Adrenal gland (tissue), 12 donors: ENCODE data around the gene MOB2. TPM values are rescaled to one million over a fixed set of nuclear protein-coding genes. Genes with fewer than 3 reads are reported as not detected.
A peak's percentile ranks its signal among the peaks of the same experiment; 100 is the strongest.

Experiments used
- DNase-seq, 7 donors: peaks; one replicate each; pipeline ENCODE4 v3.0.0-alpha.2; 2019 to 2020
- H3K27ac ChIP-seq, 5 donors: fragments of 200-600 bp; sonication (generic) in 4 of 5; 1 replicate in 3 of 5; 2 replicates in 2 of 5; pipeline versions ENCODE4 v1.5.1 to v1.8.0; 2016 to 2020; ENCODE audit warnings: mild to moderate bottlenecking in 1 of 5
- H3K27me3 ChIP-seq: fragments of 200-600 bp; 2 replicates; pipeline ENCODE4 v1.8.0; 2021
- H3K36me3 ChIP-seq, 2 donors: fragments of 200-600 bp; replicated peaks in 1 of 2; 1 replicate in 1 of 2; 2 replicates in 1 of 2; pipeline versions ENCODE4 v1.5.1 to v1.8.0; 2018 to 2022
- H3K4me1 ChIP-seq, 2 donors: fragments of 200-600 bp; replicated peaks in 1 of 2; 1 replicate in 1 of 2; 2 replicates in 1 of 2; pipeline versions ENCODE4 v1.5.1 to v1.8.0; 2018 to 2021
- H3K4me3 ChIP-seq, 4 donors: fragments of 200-600 bp; sonication (generic) in 3 of 4; one replicate each; pipeline ENCODE4 v1.5.1; 2016 to 2018
- H3K9me3 ChIP-seq, 3 donors: fragments of 200-600 bp; sonication (generic) in 1 of 3; replicated peaks in 1 of 3; 1 replicate in 2 of 3; 2 replicates in 1 of 3; pipeline versions ENCODE4 v1.5.1 to v1.8.0; 2016 to 2021
- CTCF ChIP-seq, 6 experiments: fragments of 450-650 bp in 4 of 6; fragments of 200-600 bp in 2 of 6; sonication (generic) in 1 of 6; IDR thresholded peaks; 1 replicate in 5 of 6; 2 replicates in 1 of 6; pipeline versions ENCODE4 v1.5.1 to v1.8.0; 2016 to 2021; ENCODE audit warnings: antibody characterized with exemption in 6 of 6, mild to moderate bottlenecking in 2 of 6, moderate library complexity in 1 of 6
- POLR2A ChIP-seq, 2 donors: fragments of 450-650 bp; IDR thresholded peaks; one replicate each; pipeline ENCODE4 v1.6.1; 2017; ENCODE audit warnings: antibody characterized with exemption in 2 of 2, mild to moderate bottlenecking in 2 of 2, moderate library complexity in 1 of 2
- WGBS, 4 donors: extraction: QIAGEN DNeasy Blood & Tissue Kit in 2 of 4; methylation state at CpG; one replicate each; pipeline versions ENCODE4 v1.1.5 to v1.1.7; 2013 to 2017; 5-methylcytosine and 5-hydroxymethylcytosine counted together
- intact Hi-C, 2 donors: fragments of 100-400 bp; cut with DNase I; formaldehyde crosslinking; loops; one replicate each; pipeline versions ENCODE4 v1.14.1 to v1.15.0; 2022 to 2023
- polyA plus RNA-seq, 3 donors: library from polyadenylated mRNA; stranded (reverse); fragments of 200-250 nt in 2 of 3; fragments of 350-450 nt in 1 of 3; fragmentation: Illumina TruSeq in 1 of 3; extraction: RNeasy Lipid Tissue Mini Kit (QIAGEN cat#74804) in 1 of 3; gene quantifications; one replicate each; pipeline ENCODE4 v1.2.3, GENCODE V29; 2013 to 2014
- total RNA-seq, 9 donors: library from RNA; depleted of rRNA in 4 of 9; stranded (reverse); fragments of >200 nt in 4 of 9; fragments of 120-200 nt in 1 of 9; fragmentation: NEBNext Ultra II Directional in 1 of 9; extraction: Animal tissue kit (Norgen Biotek cat#: 25700) in 1 of 9; gene quantifications; one replicate each; pipeline versions ENCODE4 v1.1.0 to v1.2.4, GENCODE V29; 2013 to 2023
- donor health status: healthy with polysubstance abuse.
- donor health status: Bipolar disorder and iron deficiency.
- donor health status: DM: yes; HTN: yes; CAD: no.
- donor health status: DM: no; HTN: no; CAD: no.
- donor health status: DM: no; HTN: no; CAD: no.
- donor health status: DM: yes; HTN: yes; CAD: no.

MOB2 gene
- total and polyA plus RNA-seq, 12 donors, result 11.2 to 43.3 (median 30.6) TPM

- H3K27ac ChIP-seq, result peak overlapping the region in 2 of 5 donors; percentile 78 to 85
- H3K4me1 ChIP-seq, result peaks cover 0 to 12% of the 10 kb centered on the region in 2 donors
- H3K4me3 ChIP-seq, result no peak overlapping the region
- intact Hi-C loops, result no loop called here
- no peaks in the 10 kb centered on the region for H3K9me3 ChIP-seq
- 61 to 66% (median 63%) methylated on average over 26 to 50 of the region's 50 CpGs for WGBS, 4 donors
- no peaks in the 10 kb centered on the region for H3K27me3 ChIP-seq
- peak in 2 of 7 donors; percentile 27 to 41 for DNase-seq
- TF ChIP-seq CTCF (IDR thresholded peaks at IDR 0.05) (no peak), POLR2A (IDR thresholded peaks at IDR 0.05) (no peak)
- H3K36me3 ChIP-seq, result no peaks in the 10 kb centered on the region
These were observed 25.4 kb downstream of the MOB2 start for GRCh38 chr11:1460986-1461825.

DNA sequence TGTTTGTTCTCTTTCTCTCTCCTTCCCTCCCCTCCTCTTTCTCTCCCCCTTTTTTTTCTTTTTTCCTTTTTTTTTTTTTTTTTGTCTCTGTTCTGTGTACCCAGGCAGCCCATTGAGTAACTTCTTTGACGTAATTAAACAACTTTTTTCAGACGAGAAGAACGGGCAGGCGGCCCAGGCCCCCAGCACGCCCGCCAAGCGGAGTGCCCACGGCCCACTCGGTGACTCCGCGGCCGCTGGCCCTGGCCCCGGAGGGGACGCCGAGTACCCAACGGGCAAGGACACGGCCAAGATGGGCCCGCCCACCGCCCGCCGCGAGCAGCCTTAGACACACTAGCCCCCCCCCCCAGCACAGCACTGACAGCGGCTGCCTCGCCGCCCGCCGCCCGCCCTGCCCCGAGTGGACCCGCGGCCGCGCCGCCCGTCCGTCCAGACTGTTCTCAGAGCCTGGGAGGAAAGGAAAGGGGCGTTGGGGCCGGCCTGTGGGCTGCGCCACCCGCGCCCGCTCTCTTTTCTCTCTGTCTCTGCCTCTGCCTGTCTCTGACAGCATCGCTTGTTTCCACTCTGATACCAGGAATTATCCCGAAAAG, 26.1 kb downstream of the MOB2 start:
- H3K27me3 ChIP-seq, result no peaks in the 10 kb centered on the region
- intact Hi-C loops, result no loop called here
- peak in 6 of 7 donors; percentile 46 to 72 (median 56) for DNase-seq
- peaks cover 0 to 16% of the 10 kb centered on the region in 2 donors for H3K4me1 ChIP-seq
- TF ChIP-seq CTCF (IDR thresholded peaks at IDR 0.05), result no peak
- no peak for TF ChIP-seq POLR2A (IDR thresholded peaks at IDR 0.05)
- H3K4me3 ChIP-seq, result no peak overlapping the region
- peak overlapping the region in 2 of 5 donors; percentile 78 to 85 for H3K27ac ChIP-seq
- WGBS, 4 donors, result 57 to 79% (median 72%) methylated on average over 25 to 44 of the region's 44 CpGs
- H3K36me3 ChIP-seq, result no peaks in the 10 kb centered on the region
- H3K9me3 ChIP-seq, result no peaks in the 10 kb centered on the region

GRCh38 chr11:1459764-1460395, 26.7 kb downstream of the MOB2 start:
- Histone ChIP-seq H3K27me3 (no peaks in the 10 kb centered on the region), H3K27ac (peak overlapping the region in 2 of 5 donors; percentile 78 to 84), H3K4me1 (peaks cover 0 to 16% of the 10 kb centered on the region in 2 donors), H3K36me3 (no peaks in the 10 kb centered on the region), H3K4me3 (no peak overlapping the region), H3K9me3 (no peaks in the 10 kb centered on the region)
- 64 to 74% (median 68%) methylated on average over 18 to 29 of the region's 29 CpGs for whole genome bisulfite sequencing, 4 donors
- intact Hi-C loops, result no loop called here
- TF ChIP-seq POLR2A (IDR thresholded peaks at IDR 0.05) (no peak), CTCF (IDR thresholded peaks at IDR 0.05) (no peak)
- no peak for DNase-seq

- H3K36me3 ChIP-seq, result no peaks in the 10 kb centered on the region
- peaks cover 0 to 16% of the 10 kb centered on the region in 2 donors for H3K4me1 ChIP-seq
- H3K4me3 ChIP-seq, result no peak overlapping the region
- TF ChIP-seq POLR2A (IDR thresholded peaks at IDR 0.05) (no peak), CTCF (IDR thresholded peaks at IDR 0.05) (no peak)
- no peak for DNase-seq
- peak overlapping the region in 2 of 5 donors; percentile 78 to 84 for H3K27ac ChIP-seq
- WGBS, 4 donors, result 72 to 86% (median 82%) methylated on average over 7 to 14 of the region's 14 CpGs
- no peaks in the 10 kb centered on the region for H3K27me3 ChIP-seq
- intact Hi-C loops, result no loop called here
- H3K9me3 ChIP-seq, result no peaks in the 10 kb centered on the region
These were observed 27.4 kb downstream of the MOB2 start for GRCh38 chr11:1459219-1459575.
